ENCODE data around the gene PPIB.

DNA sequence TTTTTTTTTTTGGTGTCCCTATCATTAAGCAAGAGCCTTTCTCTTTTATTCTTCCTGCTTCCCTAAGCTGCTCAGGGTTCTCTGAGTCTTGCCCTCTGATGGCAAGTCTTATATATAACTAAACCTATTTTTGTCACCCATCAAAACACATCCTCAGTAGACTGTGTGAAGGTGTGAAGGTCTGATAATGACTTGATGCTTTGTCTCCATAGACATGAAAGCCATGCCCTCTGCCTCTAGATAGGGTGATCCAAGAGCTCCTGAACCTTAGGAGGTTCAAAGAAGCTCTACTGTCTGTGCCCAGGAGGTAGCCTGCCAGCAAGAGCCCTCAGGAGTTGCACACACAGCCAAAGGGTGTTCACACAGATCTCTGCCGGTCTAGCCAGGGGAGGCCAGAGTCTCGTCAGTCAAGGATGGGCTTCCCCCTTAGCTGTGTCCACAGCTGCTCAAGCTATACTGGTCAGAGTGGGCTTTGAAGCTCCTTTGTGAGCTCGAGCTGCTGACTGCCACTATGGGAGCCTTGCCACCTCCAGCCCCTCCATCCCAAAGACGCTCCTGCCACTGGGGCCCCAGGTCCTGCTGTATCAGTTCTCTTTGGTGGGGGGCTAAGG lies 24.4 kb downstream of the PPIB start:
- TF ChIP-seq, protein P1, sequence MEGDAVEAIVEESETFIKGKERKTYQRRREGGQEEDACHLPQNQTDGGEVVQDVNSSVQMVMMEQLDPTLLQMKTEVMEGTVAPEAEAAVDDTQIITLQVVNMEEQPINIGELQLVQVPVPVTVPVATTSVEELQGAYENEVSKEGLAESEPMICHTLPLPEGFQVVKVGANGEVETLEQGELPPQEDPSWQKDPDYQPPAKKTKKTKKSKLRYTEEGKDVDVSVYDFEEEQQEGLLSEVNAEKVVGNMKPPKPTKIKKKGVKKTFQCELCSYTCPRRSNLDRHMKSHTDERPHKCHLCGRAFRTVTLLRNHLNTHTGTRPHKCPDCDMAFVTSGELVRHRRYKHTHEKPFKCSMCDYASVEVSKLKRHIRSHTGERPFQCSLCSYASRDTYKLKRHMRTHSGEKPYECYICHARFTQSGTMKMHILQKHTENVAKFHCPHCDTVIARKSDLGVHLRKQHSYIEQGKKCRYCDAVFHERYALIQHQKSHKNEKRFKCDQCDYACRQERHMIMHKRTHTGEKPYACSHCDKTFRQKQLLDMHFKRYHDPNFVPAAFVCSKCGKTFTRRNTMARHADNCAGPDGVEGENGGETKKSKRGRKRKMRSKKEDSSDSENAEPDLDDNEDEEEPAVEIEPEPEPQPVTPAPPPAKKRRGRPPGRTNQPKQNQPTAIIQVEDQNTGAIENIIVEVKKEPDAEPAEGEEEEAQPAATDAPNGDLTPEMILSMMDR (IDR thresholded peaks at IDR 0.05): no peak
- no peak for TF ChIP-seq POLR2A (IDR thresholded peaks at IDR 0.05)
